ENCODE measurements around the gene SCARB1. TPM values are rescaled to one million over a fixed set of nuclear protein-coding genes. Genes with fewer than 3 reads are reported as not detected.

The SCARB1 gene
- total and polyA plus RNA-seq, 2 of the 13 experiments (the other 11 are each of a cell fraction or from before 2014, with no cell fraction given) = 63.4 to 160 TPM

- TF ChIP-seq ZBTB10 (CRISPR knock-in tag; IDR thresholded peaks at IDR 0.05; ENCODE audit: borderline replicate concordance) (no peak), ZBTB37 (CRISPR knock-in tag; IDR thresholded peaks at IDR 0.05) (no peak), RERE (CRISPR knock-in tag; IDR thresholded peaks at IDR 0.05; ENCODE audit: low read depth) (no peak), SMC3 (IDR thresholded peaks at IDR 0.05; ENCODE audit: low read length) (peak; percentile 5; the same call in 1 of the 2 replicates), MED8 (CRISPR knock-in tag; IDR thresholded peaks at IDR 0.05; ENCODE audit: insufficient replicate concordance) (no peak), RBM39 (IDR thresholded peaks at IDR 0.05; ENCODE audit: low read depth, low read length, poor library complexity, severe bottlenecking) (no peak), SIN3A (IDR thresholded peaks at IDR 0.05; ENCODE audit: borderline replicate concordance, low read depth, low read length) (no peak), ZNF274 (CRISPR knock-in tag; IDR thresholded peaks at IDR 0.05) (no peak), E2F1 (CRISPR knock-in tag; IDR thresholded peaks at IDR 0.05) (no peak), ZKSCAN5 (CRISPR knock-in tag; IDR thresholded peaks at IDR 0.05) (0 out of 2 replicates have a peak, but pooled peaks have one; percentile 30), ZNF230 (CRISPR knock-in tag; IDR thresholded peaks at IDR 0.05) (no peak), ZNF18 (CRISPR knock-in tag; IDR thresholded peaks at IDR 0.05; ENCODE audit: insufficient replicate concordance) (no peak), TCF7 (IDR thresholded peaks at IDR 0.05; ENCODE audit: low read depth) (no peak), ZIK1 (CRISPR knock-in tag; IDR thresholded peaks at IDR 0.05; ENCODE audit: borderline replicate concordance, low read depth) (no peak), ZNF207 (IDR thresholded peaks at IDR 0.05; ENCODE audit: borderline replicate concordance) (no peak)
These were observed 17.5 kb upstream of the SCARB1 start (continued) for GRCh38 chr12:124881123-124881522.
